HG02763 (cell line): ENCODE results near the gene FARP1.
"Not testable (repeated sequence)": the region's sequence is repeated elsewhere in the genome, so short reads cannot be mapped to it uniquely, and the experiment has no call there.

ENCODE experiments used
- ATAC-seq: cut with Tn5 transposase; IDR thresholded peaks from one replicate; pipeline ENCODE4 v1.9.1; 2021; ENCODE audit warnings: mild to moderate bottlenecking, moderate library complexity; ENCODE audit not compliant: unreplicated experiment

FARP1 gene

DNA sequence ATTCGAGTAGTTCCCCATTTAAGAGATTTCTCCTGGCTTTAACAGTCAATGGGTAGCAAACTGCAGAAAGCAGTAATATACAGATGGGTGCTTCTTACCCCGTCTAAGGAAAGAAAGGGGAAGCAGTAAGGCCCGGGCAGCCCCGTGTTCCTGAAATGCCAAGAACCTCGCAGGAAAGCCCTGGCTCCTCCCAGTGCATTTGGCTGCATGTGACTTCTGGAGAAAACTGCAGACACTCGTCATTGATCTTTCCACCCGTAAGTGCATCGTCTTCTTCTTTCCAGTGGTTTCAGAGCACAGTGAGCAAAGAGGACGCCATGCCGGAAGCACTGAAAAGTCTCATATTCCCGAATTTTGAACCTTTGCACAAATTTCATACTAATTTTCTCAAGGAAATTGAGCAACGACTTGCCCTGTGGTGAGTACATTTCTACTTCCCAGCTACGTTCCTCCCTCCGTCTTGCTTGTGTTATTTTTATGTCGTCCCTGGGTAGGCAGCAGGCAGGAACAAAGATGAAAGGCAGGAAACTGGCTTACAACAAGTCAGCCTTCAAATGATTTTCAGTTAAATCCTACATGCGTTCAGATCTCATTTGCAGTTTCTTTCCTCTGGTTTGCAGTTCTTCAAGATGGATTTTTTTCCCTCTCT, 268.8 kb downstream of the FARP1 start:
- ATAC-seq, result no peak

DNA sequence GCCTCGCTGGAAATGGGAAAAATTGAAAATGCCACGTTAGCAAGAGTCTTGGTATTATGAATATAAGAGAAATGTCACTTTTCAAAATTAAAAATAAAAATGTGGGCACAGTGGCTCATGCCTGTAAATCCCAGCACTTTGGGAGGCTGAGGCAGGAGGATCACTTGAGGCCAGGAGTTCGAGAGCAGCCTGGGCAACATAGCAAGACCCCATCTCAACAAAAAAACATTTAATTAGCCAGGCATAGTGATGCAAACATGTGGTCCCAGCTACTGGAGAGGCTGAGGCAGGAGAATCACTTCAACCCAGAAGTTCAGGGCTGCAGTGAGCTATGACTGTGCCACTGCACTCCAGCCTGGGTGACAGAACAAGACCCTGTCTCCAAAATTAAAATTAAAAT, 270.4 kb downstream of the FARP1 start:
- ATAC-seq, result not testable (repeated sequence)

DNA sequence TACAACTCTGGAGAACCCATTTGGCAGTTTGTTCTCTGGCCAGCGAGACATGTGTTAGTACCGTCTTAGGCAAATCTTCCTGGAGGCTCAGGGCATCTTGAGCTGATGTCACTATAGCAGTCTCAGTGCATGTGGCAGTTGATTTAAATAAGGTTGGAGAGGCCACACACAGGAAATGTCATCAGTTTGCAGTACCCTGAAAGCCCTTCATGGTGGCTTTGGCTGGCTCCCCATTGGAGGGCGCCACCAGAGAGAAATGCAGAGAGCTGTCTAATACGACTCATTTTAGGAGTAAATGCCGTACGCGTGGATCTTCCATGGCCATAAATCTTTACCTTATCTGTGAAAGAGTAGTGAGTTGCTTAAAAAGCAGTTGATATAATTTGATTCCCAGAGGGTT, 270.9 kb downstream of the FARP1 start:
- no peak for ATAC-seq

DNA sequence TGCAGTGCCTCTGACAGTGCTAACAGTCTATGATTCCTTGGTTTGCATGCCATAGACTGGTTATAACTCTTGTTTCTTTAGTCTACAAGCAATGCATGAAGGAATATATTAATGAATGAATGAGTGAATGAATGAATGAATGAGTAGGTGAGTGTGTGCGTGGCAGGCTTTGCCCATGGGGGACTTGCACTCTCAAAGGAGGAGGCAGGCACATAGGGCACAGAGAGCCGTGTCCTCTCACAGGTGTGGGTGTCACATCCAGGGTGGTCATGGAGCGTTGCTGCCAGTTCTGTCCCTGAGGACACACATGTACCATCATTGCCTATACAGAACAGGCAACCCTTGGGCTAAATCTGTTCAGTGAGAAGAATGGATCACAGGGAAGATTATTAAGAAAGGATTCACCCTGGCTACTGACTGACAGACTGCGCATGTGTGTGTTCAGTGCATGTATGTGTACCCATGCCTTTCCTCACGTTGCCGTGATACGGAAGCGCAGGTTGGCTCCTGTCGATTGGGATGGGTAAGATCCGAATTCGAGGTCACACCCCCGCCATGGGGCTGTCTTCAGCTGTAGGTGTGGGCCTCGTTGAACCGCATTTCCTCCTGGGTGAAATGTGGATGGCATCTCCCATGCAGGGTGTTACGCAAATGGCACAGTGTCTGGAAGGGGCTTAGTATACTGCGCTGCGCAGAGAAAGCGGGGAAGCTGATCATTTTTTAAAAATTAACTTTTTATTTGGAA, 272.6 kb downstream of the FARP1 start:
- ATAC-seq, result no peak

DNA sequence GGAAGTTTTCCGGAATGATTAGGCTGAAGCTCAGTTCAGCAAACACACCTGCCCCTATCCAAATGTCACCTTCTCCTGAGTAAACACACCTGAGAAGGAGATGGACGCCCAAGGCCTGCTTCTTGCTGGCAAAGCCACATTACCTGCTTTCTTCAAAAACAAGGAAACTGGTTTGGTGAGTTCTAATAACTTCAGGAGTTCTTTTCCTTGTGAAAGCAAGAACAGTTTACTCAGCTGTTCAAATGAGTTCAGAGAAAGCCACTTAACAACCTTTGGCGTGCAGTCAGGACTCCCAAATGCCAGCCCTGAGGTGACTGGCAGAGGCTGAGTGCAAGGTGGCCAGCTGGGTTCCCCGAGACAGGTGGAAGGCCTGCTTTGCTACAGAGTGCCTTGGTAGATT, 273.5 kb downstream of the FARP1 start:
- no peak for ATAC-seq

GRCh38 chr13:98419786-98420553, 277.1 kb downstream of the FARP1 start:
- ATAC-seq, result no peak

DNA sequence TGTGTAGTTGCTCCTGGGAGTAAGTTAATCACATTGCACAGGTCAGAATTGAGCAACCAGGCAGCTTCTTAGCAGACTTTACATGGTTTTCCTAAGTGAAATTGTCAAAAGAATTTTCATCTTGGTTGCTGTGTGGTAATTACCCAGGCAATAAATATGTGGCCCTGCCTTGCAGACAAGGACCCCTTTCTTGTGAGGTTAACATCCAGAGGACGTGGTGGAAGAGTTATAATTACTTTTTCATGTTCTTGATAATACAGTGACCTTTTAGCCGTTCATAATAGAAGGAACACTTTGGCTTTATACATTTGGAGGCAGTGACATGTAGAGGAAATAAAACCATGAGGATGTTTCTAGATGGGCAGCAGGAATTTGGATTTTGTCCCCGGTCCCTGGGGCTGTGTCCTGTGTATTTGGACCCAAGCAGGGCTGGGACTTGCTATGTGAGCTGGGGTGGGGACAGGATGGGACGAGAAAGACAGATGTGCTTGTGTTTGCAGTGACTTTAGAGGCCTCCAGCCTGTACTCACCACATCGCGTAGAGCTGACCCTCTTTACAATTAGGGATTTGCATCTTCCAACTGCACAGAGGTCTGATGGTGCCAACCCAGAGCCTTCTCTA, 277.8 kb downstream of the FARP1 start:
- no peak for ATAC-seq

GRCh38 chr13:98422046-98422445, 279.2 kb downstream of the FARP1 start:
- no peak for ATAC-seq

DNA sequence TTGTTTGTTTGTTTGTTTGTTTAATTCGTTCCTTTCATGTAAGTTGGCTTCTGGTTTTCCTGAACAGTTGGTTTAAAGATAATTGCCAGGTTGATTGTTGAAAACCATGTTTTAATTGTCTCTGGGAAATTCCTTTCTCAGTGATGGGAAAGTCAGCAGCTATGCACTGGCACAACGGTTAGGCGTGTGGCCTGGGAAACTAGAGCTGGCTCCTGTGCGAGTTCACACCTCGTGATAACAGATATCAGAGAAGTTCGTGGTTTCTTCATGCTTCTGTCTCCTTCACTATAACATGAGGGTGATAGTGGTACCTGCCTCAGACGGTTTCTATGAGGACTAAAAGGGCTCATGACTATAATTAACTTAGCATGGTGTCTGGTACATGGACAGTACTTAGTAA, 280.5 kb downstream of the FARP1 start:
- ATAC-seq, result no peak

GRCh38 chr13:98427331-98427995, 284.6 kb downstream of the FARP1 start:
- no peak for ATAC-seq

DNA sequence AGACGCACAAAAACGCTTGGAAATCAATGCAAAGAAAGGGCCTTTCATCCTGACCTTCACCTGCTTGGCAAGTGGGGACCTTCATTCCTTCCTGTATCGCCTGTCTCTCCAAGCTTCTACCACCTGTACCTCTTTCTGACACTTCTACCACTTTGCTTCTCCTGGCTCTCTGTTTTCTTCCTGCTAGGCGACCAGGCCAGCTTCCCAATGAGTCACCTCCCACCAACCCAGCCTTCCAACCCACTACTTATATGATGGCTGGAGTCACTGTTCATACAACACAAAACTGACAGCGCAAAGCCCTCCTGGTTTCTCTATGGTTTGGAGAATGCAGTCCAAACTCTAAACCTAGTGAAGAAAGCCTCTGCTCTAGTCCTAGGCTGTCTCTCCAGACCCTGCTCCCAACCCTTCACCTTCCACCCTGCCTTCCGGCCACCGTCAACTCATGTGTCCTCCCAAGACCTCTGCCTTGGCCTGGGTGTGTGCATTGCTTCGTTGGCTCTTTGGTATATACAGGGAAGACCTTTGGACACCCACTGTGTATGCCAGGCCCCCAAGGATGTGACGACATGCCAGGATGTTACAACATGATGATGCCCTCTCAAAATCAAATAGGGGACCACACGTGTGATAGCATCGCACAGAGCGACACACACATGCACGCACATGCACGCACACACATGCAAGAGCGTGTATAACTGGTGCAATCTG, 285.5 kb downstream of the FARP1 start:
- ATAC-seq, result no peak

DNA sequence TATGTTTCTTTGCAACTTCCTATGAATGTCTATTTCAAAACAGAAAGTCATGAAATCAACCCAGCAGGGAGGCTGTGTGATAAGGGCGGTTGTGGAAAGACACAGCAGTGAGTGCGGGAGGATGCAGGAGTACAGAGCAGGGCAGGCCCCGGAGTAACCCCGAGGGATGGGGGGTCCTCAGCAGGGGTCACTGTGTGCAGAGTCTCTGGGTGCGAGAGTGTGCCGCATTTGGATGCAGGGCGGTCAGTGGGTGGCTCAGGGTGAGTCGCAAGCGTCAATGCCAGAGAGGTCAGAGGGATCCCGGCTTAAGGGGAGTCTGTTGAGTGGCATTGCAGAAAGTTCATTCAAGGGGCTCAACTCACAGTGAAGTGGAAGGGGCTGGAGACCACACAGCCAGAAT, 286.2 kb downstream of the FARP1 start:
- ATAC-seq, result no peak

GRCh38 chr13:98429531-98429930, 286.6 kb downstream of the FARP1 start:
- ATAC-seq, result no peak

DNA sequence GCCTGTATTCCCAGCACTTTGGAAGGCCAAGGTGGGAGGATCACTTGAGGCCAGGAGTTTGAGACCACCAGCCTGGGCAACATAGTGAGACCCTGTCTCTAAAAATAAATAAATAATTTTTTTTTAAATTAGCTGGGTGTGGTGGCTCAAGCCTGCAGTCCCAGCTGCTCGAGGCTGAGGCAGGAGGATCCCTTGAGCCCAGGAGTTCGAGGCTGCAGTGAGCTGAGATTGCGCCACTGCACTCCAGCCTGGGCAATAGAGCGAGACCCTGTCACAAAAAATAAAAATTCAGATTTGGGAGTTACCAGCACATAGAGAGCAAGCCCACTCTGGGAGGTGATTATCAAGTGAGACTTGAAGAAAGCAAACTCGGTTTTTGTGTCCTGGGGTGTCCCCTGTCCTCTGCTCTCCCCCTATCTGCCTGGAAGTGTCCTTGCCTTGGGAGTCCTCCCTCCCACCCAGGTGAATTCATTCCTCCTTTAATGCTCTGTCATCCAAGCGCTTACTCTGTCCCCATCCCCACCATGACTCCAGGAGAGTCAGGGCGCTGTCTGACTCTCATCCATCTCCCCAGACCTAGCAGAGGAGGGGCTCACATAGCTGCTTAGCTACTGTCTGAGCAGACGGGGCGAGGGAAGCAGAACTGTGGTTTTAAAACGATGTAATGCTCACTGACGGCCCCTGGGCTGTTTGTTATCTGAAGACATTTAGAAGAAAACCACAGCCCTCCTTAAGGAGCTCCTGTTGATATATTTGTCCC, 287.3 kb downstream of the FARP1 start:
- ATAC-seq, result no peak

DNA sequence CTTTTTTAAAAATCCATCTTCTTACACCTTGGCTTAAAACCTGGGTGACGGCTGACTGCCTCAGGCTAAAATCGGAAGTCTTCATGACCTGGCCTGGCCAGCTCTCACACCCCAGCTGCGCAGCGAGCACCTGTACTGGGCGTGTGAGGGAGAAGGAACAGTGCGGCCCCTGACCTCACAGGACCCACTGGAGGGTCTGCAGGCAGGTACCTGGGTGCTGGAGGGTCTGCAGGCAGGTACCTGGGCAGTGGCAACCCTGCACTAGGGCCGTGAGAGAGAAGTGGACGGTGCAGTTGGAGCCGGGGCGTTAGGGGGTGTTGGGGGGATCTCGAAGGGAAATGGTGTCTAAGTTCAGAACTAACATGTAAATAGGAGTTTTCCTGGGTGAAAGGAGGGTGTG, 289.7 kb downstream of the FARP1 start:
- no peak for ATAC-seq

DNA sequence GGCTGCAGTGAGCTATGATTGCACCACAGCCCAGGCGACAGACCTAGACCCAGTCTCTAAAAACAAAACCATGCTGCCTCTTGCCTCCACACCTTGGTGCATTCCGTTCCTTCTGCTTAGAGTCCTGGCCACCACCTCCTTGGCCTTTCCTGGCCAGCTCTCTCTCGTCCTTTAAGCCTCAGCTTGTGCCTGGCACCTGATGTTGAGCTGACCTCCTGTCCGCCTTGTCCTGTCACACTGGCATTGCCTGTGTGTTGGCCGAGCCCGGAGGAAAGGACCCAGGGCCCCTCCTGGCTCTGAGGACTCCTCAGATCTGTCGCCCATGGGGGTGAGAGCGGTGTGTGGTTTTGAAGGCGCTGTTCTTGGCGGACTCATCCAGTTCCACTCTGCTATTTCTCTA, 290.8 kb downstream of the FARP1 start:
- ATAC-seq, result no peak

- no peak for ATAC-seq
Measured at GRCh38 chr13:98434060-98434459, 291.2 kb downstream of the FARP1 start.

- no peak for ATAC-seq
Measured at GRCh38 chr13:98435376-98435775, 292.5 kb downstream of the FARP1 start.

DNA sequence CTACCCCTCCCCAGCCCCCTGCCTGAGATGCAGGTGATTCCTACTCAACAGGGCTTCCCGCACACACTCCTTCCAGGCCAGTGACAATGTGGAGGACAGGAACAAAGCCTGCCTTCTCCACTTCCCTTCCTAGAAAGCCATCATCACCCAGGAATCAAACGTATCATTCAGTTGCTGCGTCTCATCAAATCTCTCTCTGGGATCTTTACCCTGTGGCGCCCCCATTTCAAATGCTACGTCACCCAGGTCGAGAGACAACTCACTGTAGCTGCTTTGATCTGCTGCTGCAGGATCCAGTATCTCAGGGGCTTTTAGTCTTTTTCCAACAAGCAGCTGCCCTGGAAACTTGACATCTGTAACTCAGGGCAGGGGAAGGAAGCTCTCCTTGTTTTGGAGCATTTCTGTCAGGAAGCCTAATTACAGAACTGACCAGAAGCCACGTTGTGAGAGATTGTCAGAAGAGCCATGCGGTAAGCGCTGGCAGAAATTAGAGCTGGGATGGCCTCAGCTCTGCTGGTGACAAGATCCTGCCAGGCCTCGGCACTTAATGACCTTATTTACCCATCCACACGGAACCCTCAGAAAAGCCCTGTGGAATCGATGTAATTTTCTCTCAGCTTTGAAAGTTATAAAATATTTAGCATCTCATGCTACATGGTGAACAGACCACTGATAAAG, 293.5 kb downstream of the FARP1 start:
- ATAC-seq, result no peak
